ENCODE data around the gene CLOCK.
A peak's percentile ranks its signal among the peaks of the same experiment; 100 is the strongest.

Gene CLOCK

DNA sequence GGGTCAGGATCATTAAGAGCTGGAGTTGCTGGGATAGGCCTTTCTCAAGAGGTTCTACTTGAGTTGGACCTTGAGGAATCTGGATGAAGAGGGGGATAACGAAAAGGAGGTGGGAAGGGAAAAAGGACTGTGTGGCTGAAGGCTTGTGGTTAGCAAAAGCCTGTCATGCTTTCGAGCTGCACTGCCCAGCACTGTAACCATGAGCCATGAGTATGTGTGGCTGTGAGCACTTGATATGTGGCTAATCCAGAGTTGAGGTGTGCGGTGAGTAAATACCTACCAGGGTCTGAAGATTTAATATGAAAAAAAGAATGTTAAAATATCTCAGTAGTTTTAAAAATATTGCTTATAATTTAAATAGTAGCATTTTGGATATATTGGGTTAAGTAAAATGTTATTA, 139.6 kb downstream of the CLOCK start:
- Mint-ChIP-seq H3K4me3 (no peak overlapping the region), H3K36me3 (ENCODE audit: low read depth) (peaks cover 42% of the 10 kb centered on the region), H3K27me3 (ENCODE audit: low read depth) (no peaks in the 10 kb centered on the region), H3K9me3 (no peaks in the 10 kb centered on the region), H3K4me1 (ENCODE audit: low read depth) (peaks cover 26% of the 10 kb centered on the region), H3K27ac (no peak overlapping the region)
- DNase-seq (ENCODE audit: low spot score) = no peak

DNA sequence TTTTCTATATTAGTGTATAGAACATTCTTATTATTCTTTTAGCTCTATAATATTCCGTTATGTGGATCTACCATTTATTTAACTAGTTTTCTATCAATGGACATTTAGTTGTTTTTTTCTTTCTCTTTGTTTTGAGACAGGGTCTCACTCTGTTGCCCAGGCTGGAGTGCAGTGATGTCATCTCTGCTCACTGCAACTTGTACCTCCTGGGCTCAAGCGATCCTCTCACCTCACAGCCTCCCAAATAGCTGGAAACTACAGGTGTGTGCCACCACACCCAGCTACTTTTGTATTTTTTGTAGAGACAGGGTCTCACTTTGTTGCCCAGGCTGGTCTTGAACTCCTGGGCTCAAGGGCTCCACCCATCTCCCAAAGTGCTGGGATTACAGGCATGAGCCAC, 140.2 kb downstream of the CLOCK start:
- DNase-seq (ENCODE audit: low spot score) = no peak
- peaks cover 38% of the 10 kb centered on the region for H3K36me3 Mint-ChIP-seq (ENCODE audit: low read depth)
- peaks cover 24% of the 10 kb centered on the region for H3K4me1 Mint-ChIP-seq (ENCODE audit: low read depth)
- no peaks in the 10 kb centered on the region for H3K9me3 Mint-ChIP-seq
- H3K27ac Mint-ChIP-seq = no peak overlapping the region
- no peaks in the 10 kb centered on the region for H3K27me3 Mint-ChIP-seq (ENCODE audit: low read depth)
- no peak overlapping the region for H3K4me3 Mint-ChIP-seq

DNA sequence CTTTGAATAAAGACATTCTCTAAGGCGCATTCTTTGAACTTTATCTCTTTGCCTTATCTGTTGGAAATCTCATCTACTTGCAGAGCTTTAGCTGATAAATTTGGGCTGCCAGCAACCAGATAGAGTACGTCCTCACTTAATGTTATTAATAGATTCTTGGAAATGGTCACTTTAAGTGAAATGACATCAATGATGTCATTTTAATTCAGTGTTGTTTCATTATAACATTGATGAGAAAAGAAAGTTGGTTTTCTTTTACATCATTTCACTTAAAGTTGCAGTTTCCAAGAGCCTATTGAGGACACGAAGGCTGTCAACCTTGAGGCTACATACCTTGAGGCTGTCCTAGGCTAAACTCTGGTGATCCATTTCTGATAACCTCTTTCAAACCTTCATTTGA, 141.6 kb downstream of the CLOCK start:
- peaks cover 41% of the 10 kb centered on the region for H3K36me3 Mint-ChIP-seq (ENCODE audit: low read depth)
- peaks cover 24% of the 10 kb centered on the region for H3K4me1 Mint-ChIP-seq (ENCODE audit: low read depth)
- H3K27ac Mint-ChIP-seq = no peak overlapping the region
- H3K27me3 Mint-ChIP-seq (ENCODE audit: low read depth) = no peaks in the 10 kb centered on the region
- H3K9me3 Mint-ChIP-seq = no peaks in the 10 kb centered on the region
- no peak overlapping the region for H3K4me3 Mint-ChIP-seq
- DNase-seq (ENCODE audit: low spot score) = no peak

DNA sequence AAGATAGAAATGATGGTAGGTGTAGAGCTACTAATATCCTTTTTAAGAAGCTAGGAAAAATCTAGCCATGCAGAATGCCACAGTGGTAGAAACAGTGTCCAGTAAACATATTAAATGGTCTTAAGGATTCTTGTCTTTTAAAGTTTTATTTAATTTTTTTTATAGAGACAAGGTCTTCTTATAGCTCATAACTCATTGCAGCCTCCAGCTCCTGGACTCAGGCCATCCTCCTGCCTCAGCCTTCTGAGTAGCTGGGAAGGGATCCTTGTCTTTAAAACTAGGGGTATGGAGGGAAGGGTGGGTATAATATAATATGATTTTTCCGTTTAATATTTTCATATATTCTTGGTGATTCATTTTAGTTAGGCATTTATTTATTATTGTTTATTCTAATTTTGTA, 147.1 kb downstream of the CLOCK start:
- H3K27me3 Mint-ChIP-seq (ENCODE audit: low read depth) = no peaks in the 10 kb centered on the region
- peak overlapping the region; percentile 95 for H3K4me3 Mint-ChIP-seq
- peaks cover 35% of the 10 kb centered on the region for H3K4me1 Mint-ChIP-seq (ENCODE audit: low read depth)
- peaks cover 36% of the 10 kb centered on the region for H3K36me3 Mint-ChIP-seq (ENCODE audit: low read depth)
- no peaks in the 10 kb centered on the region for H3K9me3 Mint-ChIP-seq
- no peak for DNase-seq (ENCODE audit: low spot score)
- no peak overlapping the region for H3K27ac Mint-ChIP-seq

DNA sequence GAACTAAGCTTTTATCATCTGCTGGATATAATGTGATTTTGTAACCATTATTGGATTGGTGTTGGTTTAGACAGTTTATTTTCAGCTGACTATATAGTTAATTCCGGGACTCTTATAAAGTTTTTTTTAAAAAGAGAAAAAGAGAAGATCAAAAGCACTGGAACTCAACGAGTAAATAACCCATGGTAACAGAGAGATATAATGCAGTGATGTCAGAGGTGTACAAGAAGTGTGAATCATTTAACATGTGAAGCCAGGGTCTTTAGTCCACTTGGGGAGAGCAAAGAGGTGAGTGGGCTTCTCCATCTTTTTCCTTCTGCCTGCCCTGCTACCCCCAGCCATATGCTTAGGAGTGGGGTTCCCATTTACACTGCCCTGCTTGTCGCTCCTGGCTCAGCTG, 147.7 kb downstream of the CLOCK start:
- Mint-ChIP-seq H3K4me3 (peak overlapping the region; percentile 95), H3K27ac (no peak overlapping the region), H3K4me1 (ENCODE audit: low read depth) (peaks cover 39% of the 10 kb centered on the region), H3K9me3 (no peaks in the 10 kb centered on the region), H3K36me3 (ENCODE audit: low read depth) (peaks cover 33% of the 10 kb centered on the region), H3K27me3 (ENCODE audit: low read depth) (no peaks in the 10 kb centered on the region)
- DNase-seq (ENCODE audit: low spot score) = no peak

DNA sequence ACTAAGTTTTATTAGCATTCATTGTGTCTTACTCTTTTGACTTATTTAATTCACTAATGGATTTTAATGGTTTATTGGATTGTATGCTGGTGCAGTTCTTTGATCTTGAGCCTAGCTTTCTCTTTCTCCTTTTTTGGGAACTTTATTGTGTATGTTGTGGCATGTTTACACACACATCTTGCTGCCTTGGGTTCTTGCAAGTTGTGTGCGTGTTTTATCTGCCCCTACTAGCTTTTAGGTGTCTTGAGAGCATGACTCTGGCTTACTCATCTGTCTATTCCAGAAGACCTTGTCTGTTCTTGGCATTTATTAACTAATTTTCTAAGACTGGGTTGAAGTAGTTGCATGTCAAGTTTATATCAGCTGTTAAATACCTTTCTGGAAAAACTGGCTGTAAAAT, 148.2 kb downstream of the CLOCK start:
- Mint-ChIP-seq H3K4me3 (peak overlapping the region; percentile 95), H3K36me3 (ENCODE audit: low read depth) (peaks cover 28% of the 10 kb centered on the region), H3K4me1 (ENCODE audit: low read depth) (peaks cover 35% of the 10 kb centered on the region), H3K27ac (no peak overlapping the region), H3K27me3 (ENCODE audit: low read depth) (no peaks in the 10 kb centered on the region), H3K9me3 (no peaks in the 10 kb centered on the region)
- no peak for DNase-seq (ENCODE audit: low spot score)

DNA sequence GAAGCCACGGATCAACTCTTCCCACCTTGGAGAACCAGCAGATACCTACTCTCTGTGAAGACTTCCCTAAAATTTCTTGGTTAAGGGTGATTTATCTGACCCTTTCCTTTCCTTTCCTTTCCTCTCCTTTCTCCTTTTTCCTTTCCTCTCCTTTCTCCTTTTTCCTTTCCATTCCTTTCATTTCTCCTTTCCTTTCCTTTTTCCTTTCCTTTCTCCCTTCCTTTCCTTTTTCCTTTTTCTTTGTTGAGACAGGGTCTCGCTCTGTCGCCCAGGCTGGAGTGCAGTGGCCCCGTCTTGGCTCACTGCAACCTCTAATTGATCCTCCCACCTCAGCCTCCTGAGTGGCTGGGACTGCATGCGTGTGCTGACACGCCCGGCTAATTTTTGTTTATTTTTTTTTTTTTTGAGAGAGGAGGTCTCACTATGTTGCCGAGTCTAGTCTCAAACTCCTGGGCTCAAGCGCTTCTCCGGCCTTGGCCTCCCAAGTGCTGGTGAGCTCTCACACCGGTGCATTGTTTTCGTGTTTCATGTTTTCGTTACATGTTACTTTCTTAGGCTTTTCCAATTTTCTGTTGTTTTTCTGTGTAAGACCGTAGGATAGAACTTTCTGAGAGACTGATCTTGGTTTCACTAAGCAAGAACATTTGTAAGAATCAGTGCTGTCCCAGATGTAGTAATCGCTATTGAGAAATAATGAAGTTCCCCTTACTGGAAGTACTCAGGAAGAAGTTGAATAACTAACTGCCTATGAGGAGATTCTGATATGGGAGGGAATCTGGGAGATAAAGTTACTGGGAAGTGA, 149.0 kb downstream of the CLOCK start:
- peaks cover 24% of the 10 kb centered on the region for H3K36me3 Mint-ChIP-seq (ENCODE audit: low read depth)
- no peaks in the 10 kb centered on the region for H3K27me3 Mint-ChIP-seq (ENCODE audit: low read depth)
- H3K9me3 Mint-ChIP-seq = no peaks in the 10 kb centered on the region
- peaks cover 35% of the 10 kb centered on the region for H3K4me1 Mint-ChIP-seq (ENCODE audit: low read depth)
- H3K27ac Mint-ChIP-seq = peak overlapping the region; percentile 88
- no peak for DNase-seq (ENCODE audit: low spot score)
- H3K4me3 Mint-ChIP-seq = peak overlapping the region; percentile 95

DNA sequence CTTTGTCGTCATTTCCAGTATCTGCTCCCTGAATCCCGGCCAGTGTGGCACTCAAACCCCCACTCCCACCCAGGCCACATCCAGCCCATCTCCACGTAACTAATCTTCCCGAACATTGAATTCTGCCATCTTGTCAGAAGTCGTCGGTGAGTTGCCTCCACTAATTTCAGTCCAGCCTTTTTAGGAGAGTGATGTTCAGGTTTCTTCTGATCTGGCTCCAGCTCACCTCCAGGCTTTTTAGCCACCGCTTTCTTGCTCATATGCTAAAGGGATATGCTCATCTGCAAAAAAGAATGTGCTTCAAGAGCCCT, 149.6 kb downstream of the CLOCK start:
- no peak for DNase-seq (ENCODE audit: low spot score)
- Mint-ChIP-seq H3K4me3 (peak overlapping the region; percentile 95), H3K4me1 (ENCODE audit: low read depth) (peaks cover 35% of the 10 kb centered on the region), H3K36me3 (ENCODE audit: low read depth) (peaks cover 24% of the 10 kb centered on the region), H3K27me3 (ENCODE audit: low read depth) (no peaks in the 10 kb centered on the region), H3K27ac (peak overlapping the region; percentile 88), H3K9me3 (no peaks in the 10 kb centered on the region)

DNA sequence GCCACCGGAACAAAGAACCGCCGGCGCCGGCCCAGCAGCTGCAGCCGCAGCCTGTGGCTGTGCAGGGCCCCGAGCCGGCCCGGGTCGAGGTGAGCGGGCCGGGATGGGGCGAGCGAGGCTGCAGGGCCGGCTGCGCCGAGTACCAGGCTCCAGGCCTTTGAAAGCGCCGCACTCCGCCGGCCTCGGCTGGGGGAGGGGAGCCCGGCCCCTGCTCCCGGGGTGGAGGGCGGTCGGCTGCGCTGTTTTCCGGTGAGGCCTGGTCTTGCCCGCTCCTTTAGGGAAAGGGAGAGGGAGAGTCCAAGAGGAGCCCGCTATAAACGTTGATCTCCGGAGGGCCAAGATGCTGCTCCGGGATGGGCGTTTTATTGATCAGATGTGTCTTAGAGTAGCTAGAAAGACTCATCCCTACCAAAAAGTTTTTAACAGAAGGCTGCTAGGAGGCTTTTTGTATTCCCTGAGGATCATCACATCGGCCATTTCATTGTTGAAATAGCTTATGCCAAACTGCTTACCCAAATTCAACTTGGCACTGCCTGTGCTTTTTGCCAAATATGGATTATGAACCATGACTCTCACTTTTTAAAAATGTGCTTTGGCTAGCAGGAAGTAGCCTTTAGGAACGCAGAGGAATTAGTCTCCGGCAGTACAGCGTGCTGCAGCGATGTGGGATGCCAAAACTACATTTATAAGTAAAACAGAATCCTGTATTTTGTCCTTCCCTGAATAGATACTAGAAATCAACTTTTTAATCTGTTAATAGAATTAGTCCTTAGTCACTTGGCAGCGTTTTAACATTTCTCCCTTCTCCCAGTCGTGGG, 150.2 kb downstream of the CLOCK start:
- peaks cover 24% of the 10 kb centered on the region for H3K36me3 Mint-ChIP-seq (ENCODE audit: low read depth)
- no peaks in the 10 kb centered on the region for H3K9me3 Mint-ChIP-seq
- peaks cover 35% of the 10 kb centered on the region for H3K4me1 Mint-ChIP-seq (ENCODE audit: low read depth)
- DNase-seq (ENCODE audit: low spot score) = peak; percentile 23
- H3K27me3 Mint-ChIP-seq (ENCODE audit: low read depth) = no peaks in the 10 kb centered on the region
- H3K27ac Mint-ChIP-seq = peak overlapping the region; percentile 88
- peak overlapping the region; percentile 100 for H3K4me3 Mint-ChIP-seq

DNA sequence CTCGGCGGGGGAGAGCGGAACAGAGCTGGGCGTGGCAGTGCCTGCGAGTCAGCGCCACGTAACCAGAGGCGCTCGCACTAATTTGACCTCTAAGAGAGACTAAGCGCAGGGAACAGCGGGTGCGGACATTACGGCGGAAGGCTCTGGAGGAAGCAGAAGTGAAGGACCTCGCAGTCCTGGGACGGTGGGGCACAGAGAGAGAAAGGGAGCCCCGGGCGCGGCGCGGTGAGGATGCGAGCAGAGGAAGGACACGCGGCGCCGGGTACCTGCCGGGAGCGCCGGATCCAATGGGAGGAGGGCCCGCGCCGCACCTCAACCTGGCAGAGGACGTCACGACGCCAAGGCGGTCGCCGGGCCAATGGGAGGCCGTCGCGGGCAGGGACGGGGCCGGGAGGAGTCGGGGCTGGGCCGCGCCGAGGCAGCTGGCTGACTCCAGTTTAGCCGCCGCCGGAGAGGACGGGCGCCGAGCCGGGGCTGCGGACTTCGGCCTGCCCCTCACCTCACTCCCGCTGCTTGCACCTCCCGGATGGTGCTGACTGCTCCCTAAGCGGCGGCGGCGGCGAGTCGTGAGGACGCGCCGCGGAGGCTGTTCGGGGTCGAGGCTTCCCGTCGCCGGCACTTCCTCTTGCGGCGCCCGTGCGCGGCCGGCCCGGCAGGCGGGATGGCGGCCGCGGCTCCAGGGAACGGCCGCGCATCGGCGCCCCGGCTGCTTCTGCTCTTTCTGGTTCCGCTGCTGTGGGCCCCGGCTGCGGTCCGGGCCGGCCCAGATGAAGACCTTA, 151.0 kb downstream of the CLOCK start, which contains the start of gene TMEM165:
Gene TMEM165 (plus strand): TSS at position 429 of the 779 bp plus-strand sequence. CDS start 233 bp downstream, at position 662.
- H3K27me3 Mint-ChIP-seq (ENCODE audit: low read depth) = no peaks in the 10 kb centered on the region
- peak within 1 kb of the TSS; percentile 100 for H3K27ac Mint-ChIP-seq
- H3K4me3 Mint-ChIP-seq = peak within 1 kb of the TSS; percentile 100
- H3K4me1 Mint-ChIP-seq (ENCODE audit: low read depth) = peaks cover 32% of the 10 kb centered on the region
- peak; percentile 92 for DNase-seq (ENCODE audit: low spot score)
- no peaks in the 10 kb centered on the region for H3K9me3 Mint-ChIP-seq
- H3K36me3 Mint-ChIP-seq (ENCODE audit: low read depth) = peaks cover 23% of the 10 kb centered on the region

DNA sequence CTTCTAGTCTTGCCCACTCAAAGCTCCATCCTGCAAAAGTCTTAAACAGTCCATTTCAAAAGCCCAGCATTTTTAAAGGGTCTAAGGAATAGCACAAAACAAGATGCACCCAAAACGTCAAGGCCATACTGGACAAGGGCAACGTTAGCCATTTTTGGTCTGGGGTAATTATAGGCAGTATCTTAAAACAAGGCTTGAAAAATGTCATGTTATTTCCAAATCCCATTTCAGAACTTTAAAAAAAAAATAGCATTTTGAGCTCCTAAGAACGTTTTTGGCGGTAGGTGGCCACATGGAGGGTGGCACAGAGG, 151.5 kb downstream of the CLOCK start:
- H3K4me3 Mint-ChIP-seq = peak overlapping the region; percentile 100
- peak overlapping the region; percentile 100 for H3K27ac Mint-ChIP-seq
- no peaks in the 10 kb centered on the region for H3K27me3 Mint-ChIP-seq (ENCODE audit: low read depth)
- no peaks in the 10 kb centered on the region for H3K9me3 Mint-ChIP-seq
- H3K4me1 Mint-ChIP-seq (ENCODE audit: low read depth) = peaks cover 32% of the 10 kb centered on the region
- H3K36me3 Mint-ChIP-seq (ENCODE audit: low read depth) = peaks cover 20% of the 10 kb centered on the region
- no peak for DNase-seq (ENCODE audit: low spot score)

DNA sequence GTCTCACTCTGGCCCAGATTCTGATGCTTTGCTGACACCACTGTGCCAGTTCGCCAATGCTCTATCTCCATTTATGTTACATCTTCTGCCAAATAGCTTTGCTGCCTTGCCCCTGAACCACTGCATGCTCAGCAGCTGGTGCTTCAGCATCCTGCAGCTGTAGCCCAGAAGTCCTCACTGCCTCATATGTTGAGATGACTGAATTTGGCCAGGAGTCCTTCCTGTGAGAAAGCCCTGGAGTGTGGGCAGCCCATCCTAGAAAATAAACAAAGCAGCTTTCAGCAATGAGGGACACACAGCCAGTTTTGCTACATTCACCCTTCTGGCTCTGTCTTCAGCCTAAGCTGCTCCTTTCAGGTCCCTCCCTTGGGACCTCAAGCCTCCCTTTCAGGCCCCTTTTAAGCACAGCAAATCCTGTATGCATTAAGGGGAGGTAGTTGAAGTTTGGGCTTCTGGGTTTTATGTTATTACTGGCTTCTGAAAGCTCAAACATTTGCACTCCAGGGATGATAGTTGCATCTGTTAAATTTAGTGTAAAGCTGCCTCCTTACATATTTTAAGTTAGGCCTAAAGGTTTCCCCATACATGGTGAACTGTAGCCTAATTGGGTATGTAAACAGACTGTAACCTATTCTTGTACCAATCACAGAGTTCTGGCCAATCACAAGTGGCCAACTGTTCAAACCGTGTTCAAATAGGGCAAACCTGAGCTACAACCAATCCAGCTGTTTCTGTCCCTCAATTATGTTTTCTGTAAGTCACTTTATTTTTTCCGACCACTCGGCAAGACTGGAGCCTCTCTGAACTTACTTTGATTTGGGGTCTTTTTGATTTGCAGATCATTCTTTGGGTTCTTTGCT, 153.0 kb downstream of the CLOCK start:
- Mint-ChIP-seq H3K27ac (no peak overlapping the region), H3K4me3 (peak overlapping the region; percentile 50), H3K4me1 (ENCODE audit: low read depth) (peaks cover 25% of the 10 kb centered on the region)

DNA sequence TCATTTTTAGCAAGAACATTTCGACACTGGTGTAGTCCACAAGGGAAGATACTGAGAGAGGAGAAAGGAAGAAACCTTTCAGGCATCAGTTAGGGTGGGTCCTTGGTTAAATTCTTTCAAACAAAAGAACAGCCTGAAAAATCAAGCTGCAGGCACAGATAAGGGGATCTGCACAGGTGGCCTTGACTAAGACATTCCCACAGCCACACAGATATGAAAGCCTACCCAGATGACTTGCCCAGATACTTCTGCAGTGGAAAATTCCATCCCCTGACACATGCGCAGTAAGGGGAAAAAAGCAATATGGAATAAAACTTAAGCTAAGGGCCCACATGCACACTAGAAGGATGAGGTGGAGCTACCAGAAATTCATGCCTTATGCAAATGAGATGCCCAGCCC, 159.9 kb downstream of the CLOCK start:
- Mint-ChIP-seq H3K4me1 (ENCODE audit: low read depth) (peaks cover 18% of the 10 kb centered on the region), H3K9me3 (no peaks in the 10 kb centered on the region), H3K4me3 (no peak overlapping the region), H3K36me3 (ENCODE audit: low read depth) (no peaks in the 10 kb centered on the region), H3K27ac (no peak overlapping the region), H3K27me3 (ENCODE audit: low read depth) (no peaks in the 10 kb centered on the region)
- DNase-seq (ENCODE audit: low spot score) = no peak

More for the DNA sequence above, 153.0 kb downstream of the CLOCK start:
- Mint-ChIP-seq H3K27me3 (ENCODE audit: low read depth) (no peaks in the 10 kb centered on the region), H3K9me3 (no peaks in the 10 kb centered on the region), H3K36me3 (ENCODE audit: low read depth) (peaks cover 16% of the 10 kb centered on the region)
- DNase-seq (ENCODE audit: low spot score) = no peak
